Astrocyte (in vitro differentiated cells and primary cell): ENCODE measurements around the gene TRERF1. TPM values are rescaled to one million over a fixed set of nuclear protein-coding genes. Genes with fewer than 3 reads are reported as not detected.

ENCODE experiments used
- DNase-seq: peaks from one replicate; pipeline ENCODE4 v3.0.0-alpha.2; 2010; ENCODE audit warnings: low read depth
- FAIRE-seq: peaks from 2 replicates; lab custom pipeline; 2011; peaks lifted over from hg19 to GRCh38; lab: Jason Lieb, UNC
- H2AFZ ChIP-seq: 2 replicates; pipeline ENCODE4 v1.6.0; 2012; ENCODE audit warnings: low read depth, low read length, inconsistent platforms
- H3K27ac ChIP-seq: 2 replicates; pipeline ENCODE4 v1.5.1; 2011; ENCODE audit warnings: low read depth, low read length, inconsistent platforms
- H3K27me3 ChIP-seq: 2 replicates; pipeline ENCODE4 v1.6.0; 2011; ENCODE audit warnings: low read length, inconsistent platforms; ENCODE audit not compliant: insufficient read depth
- H3K36me3 ChIP-seq: 2 replicates; pipeline ENCODE4 v1.5.1; 2011; ENCODE audit warnings: low read length, inconsistent platforms; ENCODE audit not compliant: insufficient read depth
- H3K4me1 ChIP-seq: 2 replicates; pipeline ENCODE4 v1.5.1; 2011; ENCODE audit warnings: low read length, inconsistent platforms; ENCODE audit not compliant: insufficient read depth
- H3K4me2 ChIP-seq: 2 replicates; pipeline ENCODE4 v1.6.0; 2012; ENCODE audit warnings: low read length, inconsistent platforms
- H3K4me3 ChIP-seq: 2 replicates; pipeline ENCODE4 v1.5.1; 2011; ENCODE audit warnings: low read depth, mild to moderate bottlenecking, low read length, inconsistent platforms; ENCODE audit not compliant: insufficient read depth
- H3K79me2 ChIP-seq: 2 replicates; pipeline ENCODE4 v1.6.0; 2012; ENCODE audit warnings: mild to moderate bottlenecking, low read length, inconsistent platforms; ENCODE audit not compliant: insufficient read depth
- H3K9ac ChIP-seq: 2 replicates; pipeline ENCODE4 v1.6.0; 2012; ENCODE audit warnings: mild to moderate bottlenecking, low read length, inconsistent platforms
- H3K9me3 ChIP-seq: 2 replicates; pipeline ENCODE4 v1.5.1; 2012; ENCODE audit warnings: low read depth, mild to moderate bottlenecking, low read length, inconsistent platforms; ENCODE audit not compliant: insufficient read depth
- H4K20me1 ChIP-seq: 2 replicates; pipeline ENCODE4 v1.6.0; 2012; ENCODE audit warnings: low read length, inconsistent platforms; ENCODE audit not compliant: insufficient read depth
- H3K27ac Mint-ChIP-seq: one replicate; pipeline ENCODE4 v1.8.0; 2021; ENCODE audit warnings: mild to moderate bottlenecking, mixed read lengths; ENCODE audit not compliant: unreplicated experiment
- H3K27me3 Mint-ChIP-seq: one replicate; pipeline ENCODE4 v1.8.0; 2021; ENCODE audit warnings: low read depth, mixed read lengths; ENCODE audit not compliant: unreplicated experiment
- H3K36me3 Mint-ChIP-seq: one replicate; pipeline ENCODE4 v1.8.0; 2021; ENCODE audit warnings: low read depth, mixed read lengths; ENCODE audit not compliant: unreplicated experiment
- H3K4me1 Mint-ChIP-seq: one replicate; pipeline ENCODE4 v1.8.0; 2021; ENCODE audit warnings: low read depth, mixed read lengths; ENCODE audit not compliant: unreplicated experiment
- H3K4me3 Mint-ChIP-seq: one replicate; pipeline ENCODE4 v1.8.0; 2021; ENCODE audit warnings: mild to moderate bottlenecking, moderate library complexity, mixed read lengths; ENCODE audit not compliant: unreplicated experiment
- H3K9me3 Mint-ChIP-seq: one replicate; pipeline ENCODE4 v1.8.0; 2021; ENCODE audit warnings: mild to moderate bottlenecking, mixed read lengths; ENCODE audit not compliant: unreplicated experiment
- EZH2 ChIP-seq: IDR thresholded peaks from 2 replicates; pipeline ENCODE4 v1.6.1; 2012; ENCODE audit warnings: mild to moderate bottlenecking, low read length, inconsistent platforms; ENCODE audit not compliant: insufficient read depth
- total RNA-seq: library from RNA; stranded (reverse); gene quantifications from 2 replicates; pipeline ENCODE4 v1.2.1, GENCODE V29; 2021
- TF ChIP-seq, protein P1 (sequence below): IDR thresholded peaks from 2 replicates; pipeline ENCODE4 v1.5.1; 2011; ENCODE audit warnings: low read depth, mild to moderate bottlenecking, inconsistent platforms, low read length, moderate library complexity; ENCODE audit not compliant: insufficient read depth

Gene TRERF1
- total RNA-seq, 1 donor from 2014 or later, result 8.6 TPM

GRCh38 chr6:42387336-42387735 is 64.4 kb downstream of the TRERF1 start:
- H3K79me2 ChIP-seq, result peaks cover 38% of the 10 kb centered on the region
- no peak for FAIRE-seq
- H3K27ac Mint-ChIP-seq, result no peak overlapping the region

GRCh38 chr6:42385339-42385738 is 66.4 kb downstream of the TRERF1 start:
- H3K36me3 ChIP-seq, result no peaks in the 10 kb centered on the region
- H3K79me2 ChIP-seq, result peaks cover 22% of the 10 kb centered on the region
- H3K27ac ChIP-seq, result no peak overlapping the region
- FAIRE-seq, result no peak
- Mint-ChIP-seq H3K27ac (no peak overlapping the region), H3K4me1 (no peaks in the 10 kb centered on the region), H3K27me3 (no peaks in the 10 kb centered on the region), H3K36me3 (peaks cover 2% of the 10 kb centered on the region), H3K9me3 (no peaks in the 10 kb centered on the region), H3K4me3 (no peak overlapping the region)
- peaks cover 50% of the 10 kb centered on the region for H4K20me1 ChIP-seq
- no peaks in the 10 kb centered on the region for H3K27me3 ChIP-seq
- no peak overlapping the region for H3K4me3 ChIP-seq
- no peaks in the 10 kb centered on the region for H3K4me1 ChIP-seq
- TF ChIP-seq EZH2, result no peak
- TF ChIP-seq, protein P1, sequence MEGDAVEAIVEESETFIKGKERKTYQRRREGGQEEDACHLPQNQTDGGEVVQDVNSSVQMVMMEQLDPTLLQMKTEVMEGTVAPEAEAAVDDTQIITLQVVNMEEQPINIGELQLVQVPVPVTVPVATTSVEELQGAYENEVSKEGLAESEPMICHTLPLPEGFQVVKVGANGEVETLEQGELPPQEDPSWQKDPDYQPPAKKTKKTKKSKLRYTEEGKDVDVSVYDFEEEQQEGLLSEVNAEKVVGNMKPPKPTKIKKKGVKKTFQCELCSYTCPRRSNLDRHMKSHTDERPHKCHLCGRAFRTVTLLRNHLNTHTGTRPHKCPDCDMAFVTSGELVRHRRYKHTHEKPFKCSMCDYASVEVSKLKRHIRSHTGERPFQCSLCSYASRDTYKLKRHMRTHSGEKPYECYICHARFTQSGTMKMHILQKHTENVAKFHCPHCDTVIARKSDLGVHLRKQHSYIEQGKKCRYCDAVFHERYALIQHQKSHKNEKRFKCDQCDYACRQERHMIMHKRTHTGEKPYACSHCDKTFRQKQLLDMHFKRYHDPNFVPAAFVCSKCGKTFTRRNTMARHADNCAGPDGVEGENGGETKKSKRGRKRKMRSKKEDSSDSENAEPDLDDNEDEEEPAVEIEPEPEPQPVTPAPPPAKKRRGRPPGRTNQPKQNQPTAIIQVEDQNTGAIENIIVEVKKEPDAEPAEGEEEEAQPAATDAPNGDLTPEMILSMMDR, result no peak
- no peaks in the 10 kb centered on the region for H3K9me3 ChIP-seq
- no peak overlapping the region for H3K9ac ChIP-seq
- DNase-seq, result no peak
- H3K4me2 ChIP-seq, result no peak overlapping the region
- H2AFZ ChIP-seq, result no peak overlapping the region

More at GRCh38 chr6:42387336-42387735, 64.4 kb downstream of the TRERF1 start:
- H3K36me3 ChIP-seq, result no peaks in the 10 kb centered on the region
- no peaks in the 10 kb centered on the region for H3K9me3 ChIP-seq
- TF ChIP-seq, protein P1, result no peak
- no peak for TF ChIP-seq EZH2
- Mint-ChIP-seq H3K4me1 (no peaks in the 10 kb centered on the region), H3K9me3 (no peaks in the 10 kb centered on the region), H3K36me3 (no peaks in the 10 kb centered on the region), H3K4me3 (no peak overlapping the region), H3K27me3 (no peaks in the 10 kb centered on the region)
- H3K4me1 ChIP-seq, result no peaks in the 10 kb centered on the region
- no peak overlapping the region for H3K4me2 ChIP-seq
- DNase-seq, result no peak
- no peak overlapping the region for H3K4me3 ChIP-seq
- no peak overlapping the region for H3K9ac ChIP-seq
- H3K27me3 ChIP-seq, result no peaks in the 10 kb centered on the region
- H3K27ac ChIP-seq, result no peak overlapping the region
- H2AFZ ChIP-seq, result no peak overlapping the region
- peaks cover 44% of the 10 kb centered on the region for H4K20me1 ChIP-seq

DNA sequence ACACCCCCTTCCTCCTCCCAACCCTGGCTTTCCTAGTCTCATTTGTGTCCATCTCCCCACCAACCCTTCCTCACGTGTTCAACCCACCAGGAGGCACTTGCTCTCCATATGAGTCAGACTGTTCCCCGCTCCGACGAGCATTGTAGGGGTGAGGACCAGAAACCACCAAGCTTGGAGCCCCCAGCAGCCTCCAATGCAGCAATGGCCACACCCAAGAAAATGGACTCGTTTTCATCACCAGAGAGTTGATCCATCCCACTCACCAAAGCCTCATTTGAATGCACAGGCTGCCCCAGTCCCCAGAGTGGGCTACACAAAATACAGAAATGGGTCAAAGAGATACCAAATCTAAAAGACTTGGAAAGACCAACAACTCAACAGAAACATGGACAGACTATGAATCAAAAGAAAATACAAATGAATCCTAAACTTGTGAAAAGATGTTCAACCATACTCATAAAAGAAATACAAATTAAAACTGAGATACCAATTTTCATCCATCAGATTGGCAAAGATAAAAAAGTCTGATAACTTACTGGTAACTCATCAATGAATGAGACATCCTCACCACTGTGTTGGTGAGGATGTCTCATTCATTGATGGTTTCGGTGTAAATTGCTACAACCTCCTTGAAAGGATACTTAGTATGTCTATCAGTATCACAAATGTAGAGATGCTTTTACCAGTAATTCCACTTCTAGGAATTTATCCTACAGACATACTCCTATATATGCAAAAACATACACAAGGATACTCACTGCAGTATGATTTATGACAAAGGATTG is 68.1 kb downstream of the TRERF1 start:
- H3K4me1 Mint-ChIP-seq, result no peaks in the 10 kb centered on the region
- no peaks in the 10 kb centered on the region for H3K9me3 Mint-ChIP-seq
- FAIRE-seq (no peak), DNase-seq (no peak)
- H3K27ac Mint-ChIP-seq, result no peak overlapping the region
- Histone ChIP-seq H3K4me2 (no peak overlapping the region), H3K9me3 (no peaks in the 10 kb centered on the region), H4K20me1 (peaks cover 49% of the 10 kb centered on the region), H3K9ac (no peak overlapping the region), H3K4me1 (no peaks in the 10 kb centered on the region), H3K27ac (no peak overlapping the region), H3K79me2 (peaks cover 14% of the 10 kb centered on the region), H3K36me3 (no peaks in the 10 kb centered on the region), H3K27me3 (no peaks in the 10 kb centered on the region), H2AFZ (no peak overlapping the region), H3K4me3 (no peak overlapping the region)
- peaks cover 4% of the 10 kb centered on the region for H3K36me3 Mint-ChIP-seq
- H3K27me3 Mint-ChIP-seq, result no peaks in the 10 kb centered on the region
- TF ChIP-seq, protein P1, result no peak
- no peak for TF ChIP-seq EZH2
- no peak overlapping the region for H3K4me3 Mint-ChIP-seq
